WTC11 (cell line): ENCODE measurements around the gene DNAH5. TPM values are rescaled to one million over a fixed set of nuclear protein-coding genes. Genes with fewer than 3 reads are reported as not detected.

Experiments
- ATAC-seq: fragments of 200-7000 bp; cut with Tn5 transposase; 2 replicates; pipeline ENCODE4 v1.10.0; 2021; ENCODE audit warnings: mild to moderate bottlenecking, moderate library complexity
- CTCF ChIA-PET: fragments of 300-600 bp; sonication (Branson Sonifier 250); formaldehyde crosslinking; loops from one replicate; lab custom pipeline; 2021; ENCODE audit warnings: antibody characterized with exemption; lab: Charles Lee
- POLR2A ChIA-PET: fragments of 350-600 bp; sonication (Branson Sonifier 250); formaldehyde crosslinking; loops from one replicate; lab custom pipeline; 2021; ENCODE audit warnings: antibody characterized with exemption; lab: Charles Lee
- DNase-seq: peaks from one replicate; pipeline ENCODE4 v3.0.0; 2021; ENCODE audit warnings: low spot score
- H3K27ac Mint-ChIP-seq: 2 replicates; pipeline ENCODE4 v1.8.0; 2021; ENCODE audit warnings: mixed read lengths
- H3K27me3 Mint-ChIP-seq: 2 replicates; pipeline ENCODE4 v1.8.0; 2021; ENCODE audit warnings: low read depth, mild to moderate bottlenecking, moderate library complexity, mixed read lengths
- H3K36me3 Mint-ChIP-seq: 2 replicates; pipeline ENCODE4 v1.8.0; 2021; ENCODE audit warnings: mixed read lengths
- H3K4me1 Mint-ChIP-seq: 2 replicates; pipeline ENCODE4 v1.8.0; 2022; ENCODE audit warnings: mixed read lengths
- H3K4me3 Mint-ChIP-seq: 2 replicates; pipeline ENCODE4 v1.8.0; 2021; ENCODE audit warnings: mild to moderate bottlenecking, moderate library complexity, mixed read lengths
- H3K9me3 Mint-ChIP-seq: 2 replicates; pipeline ENCODE4 v1.8.0; 2021; ENCODE audit warnings: mixed read lengths
- ATF1 ChIP-seq: sonication (generic); formaldehyde crosslinking; IDR thresholded peaks from 2 replicates; pipeline ENCODE4 v1.8.1; 2023; ENCODE audit warnings: mild to moderate bottlenecking, moderate library complexity, missing genetic modification reagents
- CREM ChIP-seq: sonication (generic); formaldehyde crosslinking; IDR thresholded peaks from 2 replicates; pipeline ENCODE4 v1.8.1; 2022; ENCODE audit warnings: mild to moderate bottlenecking, missing genetic modification reagents, moderate library complexity
- ESRRA ChIP-seq: sonication (generic); formaldehyde crosslinking; IDR thresholded peaks from 2 replicates; pipeline ENCODE4 v1.8.1; 2022; ENCODE audit warnings: mild to moderate bottlenecking, missing genetic modification reagents, borderline replicate concordance
- FOXK1 ChIP-seq: sonication (generic); formaldehyde crosslinking; IDR thresholded peaks from 2 replicates; pipeline ENCODE4 v1.8.0; 2022; ENCODE audit warnings: mild to moderate bottlenecking, moderate library complexity, missing genetic modification reagents
- NFATC4 ChIP-seq: fragments of 250-450 bp; sonication (Bioruptor Pico); IDR thresholded peaks from 2 replicates; pipeline ENCODE4 v1.9.0; 2021; ENCODE audit warnings: mild to moderate bottlenecking
- TCF7 ChIP-seq: sonication (generic); formaldehyde crosslinking; IDR thresholded peaks from 2 replicates; pipeline ENCODE4 v1.8.0; 2022; ENCODE audit warnings: mild to moderate bottlenecking, low read depth, missing genetic modification reagents, moderate library complexity
- ZNF263 ChIP-seq: sonication (generic); formaldehyde crosslinking; IDR thresholded peaks from 2 replicates; pipeline ENCODE4 v1.8.1; 2022; ENCODE audit warnings: low read depth, mild to moderate bottlenecking, moderate library complexity, missing genetic modification reagents
- ZNF423 ChIP-seq: fragments of 250-450 bp; sonication (Bioruptor Pico); IDR thresholded peaks from 2 replicates; pipeline ENCODE4 v2.1.2; 2022; ENCODE audit warnings: mild to moderate bottlenecking, moderate library complexity
- total RNA-seq: library from RNA; stranded (reverse); gene quantifications from 3 replicates; pipeline ENCODE4 v1.2.3, GENCODE V29; 2021
- TF ChIP-seq, protein P1 (sequence below): sonication (generic); formaldehyde crosslinking; IDR thresholded peaks from 2 replicates; pipeline ENCODE4 v1.8.1; 2023; ENCODE audit warnings: mild to moderate bottlenecking, missing genetic modification reagents, borderline replicate concordance
- TF ChIP-seq, protein P2 (sequence below): sonication (generic); formaldehyde crosslinking; IDR thresholded peaks from 2 replicates; pipeline ENCODE4 v1.8.1; 2023; ENCODE audit warnings: mild to moderate bottlenecking, moderate library complexity, missing genetic modification reagents
- TF ChIP-seq, protein P3 (sequence below): sonication (generic); formaldehyde crosslinking; IDR thresholded peaks from 2 replicates; pipeline ENCODE4 v1.8.0; 2022; ENCODE audit warnings: mild to moderate bottlenecking, missing genetic modification reagents
- TF ChIP-seq, protein P4 (sequence below): sonication (generic); formaldehyde crosslinking; IDR thresholded peaks from 2 replicates; pipeline ENCODE4 v1.8.0; 2023; ENCODE audit warnings: mild to moderate bottlenecking, missing genetic modification reagents
- TF ChIP-seq, protein P5 (sequence below): fragments of 250-450 bp; sonication (Bioruptor Pico); IDR thresholded peaks from 2 replicates; pipeline ENCODE4 v1.9.0; 2021; ENCODE audit warnings: moderate library complexity, mild to moderate bottlenecking, inconsistent platforms, borderline replicate concordance
- TF ChIP-seq, protein P6 (sequence below): sonication (generic); formaldehyde crosslinking; IDR thresholded peaks from 2 replicates; pipeline ENCODE4 v1.8.1; 2023; ENCODE audit warnings: mild to moderate bottlenecking, missing genetic modification reagents, moderate library complexity

The DNAH5 gene
- total RNA-seq, 1 experiment from 2014 or later, result 0.35 TPM

DNA sequence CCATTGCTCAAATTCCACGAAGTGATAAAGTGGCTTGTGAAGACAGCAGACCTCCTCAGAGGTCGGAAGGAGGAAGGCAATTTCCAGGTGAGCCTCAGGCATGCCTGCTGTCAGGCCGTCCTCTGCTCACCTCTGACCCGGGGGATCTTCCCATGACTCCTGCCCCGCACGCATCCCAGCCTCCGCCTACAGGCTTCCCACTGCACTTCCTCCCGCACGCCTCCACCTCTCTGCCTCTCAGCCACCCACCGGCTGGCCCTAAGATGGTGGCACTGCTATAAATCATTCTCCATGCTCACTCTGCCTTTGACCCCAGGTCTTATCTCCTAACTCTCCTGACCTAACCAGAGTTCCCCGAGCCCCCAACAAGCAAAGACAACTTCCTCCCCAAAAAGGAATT is 49.4 kb upstream of the DNAH5 start (continued):
- TF ChIP-seq, protein P1, sequence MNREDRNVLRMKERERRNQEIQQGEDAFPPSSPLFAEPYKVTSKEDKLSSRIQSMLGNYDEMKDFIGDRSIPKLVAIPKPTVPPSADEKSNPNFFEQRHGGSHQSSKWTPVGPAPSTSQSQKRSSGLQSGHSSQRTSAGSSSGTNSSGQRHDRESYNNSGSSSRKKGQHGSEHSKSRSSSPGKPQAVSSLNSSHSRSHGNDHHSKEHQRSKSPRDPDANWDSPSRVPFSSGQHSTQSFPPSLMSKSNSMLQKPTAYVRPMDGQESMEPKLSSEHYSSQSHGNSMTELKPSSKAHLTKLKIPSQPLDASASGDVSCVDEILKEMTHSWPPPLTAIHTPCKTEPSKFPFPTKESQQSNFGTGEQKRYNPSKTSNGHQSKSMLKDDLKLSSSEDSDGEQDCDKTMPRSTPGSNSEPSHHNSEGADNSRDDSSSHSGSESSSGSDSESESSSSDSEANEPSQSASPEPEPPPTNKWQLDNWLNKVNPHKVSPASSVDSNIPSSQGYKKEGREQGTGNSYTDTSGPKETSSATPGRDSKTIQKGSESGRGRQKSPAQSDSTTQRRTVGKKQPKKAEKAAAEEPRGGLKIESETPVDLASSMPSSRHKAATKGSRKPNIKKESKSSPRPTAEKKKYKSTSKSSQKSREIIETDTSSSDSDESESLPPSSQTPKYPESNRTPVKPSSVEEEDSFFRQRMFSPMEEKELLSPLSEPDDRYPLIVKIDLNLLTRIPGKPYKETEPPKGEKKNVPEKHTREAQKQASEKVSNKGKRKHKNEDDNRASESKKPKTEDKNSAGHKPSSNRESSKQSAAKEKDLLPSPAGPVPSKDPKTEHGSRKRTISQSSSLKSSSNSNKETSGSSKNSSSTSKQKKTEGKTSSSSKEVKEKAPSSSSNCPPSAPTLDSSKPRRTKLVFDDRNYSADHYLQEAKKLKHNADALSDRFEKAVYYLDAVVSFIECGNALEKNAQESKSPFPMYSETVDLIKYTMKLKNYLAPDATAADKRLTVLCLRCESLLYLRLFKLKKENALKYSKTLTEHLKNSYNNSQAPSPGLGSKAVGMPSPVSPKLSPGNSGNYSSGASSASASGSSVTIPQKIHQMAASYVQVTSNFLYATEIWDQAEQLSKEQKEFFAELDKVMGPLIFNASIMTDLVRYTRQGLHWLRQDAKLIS (CRISPR knock-in tag), result no peak
- TF ChIP-seq NFATC4 (CRISPR knock-in tag), result no peak
- TF ChIP-seq, protein P2, sequence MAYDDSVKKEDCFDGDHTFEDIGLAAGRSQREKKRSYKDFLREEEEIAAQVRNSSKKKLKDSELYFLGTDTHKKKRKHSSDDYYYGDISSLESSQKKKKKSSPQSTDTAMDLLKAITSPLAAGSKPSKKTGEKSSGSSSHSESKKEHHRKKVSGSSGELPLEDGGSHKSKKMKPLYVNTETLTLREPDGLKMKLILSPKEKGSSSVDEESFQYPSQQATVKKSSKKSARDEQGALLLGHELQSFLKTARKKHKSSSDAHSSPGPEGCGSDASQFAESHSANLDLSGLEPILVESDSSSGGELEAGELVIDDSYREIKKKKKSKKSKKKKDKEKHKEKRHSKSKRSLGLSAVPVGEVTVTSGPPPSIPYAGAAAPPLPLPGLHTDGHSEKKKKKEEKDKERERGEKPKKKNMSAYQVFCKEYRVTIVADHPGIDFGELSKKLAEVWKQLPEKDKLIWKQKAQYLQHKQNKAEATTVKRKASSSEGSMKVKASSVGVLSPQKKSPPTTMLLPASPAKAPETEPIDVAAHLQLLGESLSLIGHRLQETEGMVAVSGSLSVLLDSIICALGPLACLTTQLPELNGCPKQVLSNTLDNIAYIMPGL, result no peak
- TF ChIP-seq ESRRA (CRISPR knock-in tag), result no peak
- no peak for TF ChIP-seq CREM (CRISPR knock-in tag)
- TF ChIP-seq, protein P3, sequence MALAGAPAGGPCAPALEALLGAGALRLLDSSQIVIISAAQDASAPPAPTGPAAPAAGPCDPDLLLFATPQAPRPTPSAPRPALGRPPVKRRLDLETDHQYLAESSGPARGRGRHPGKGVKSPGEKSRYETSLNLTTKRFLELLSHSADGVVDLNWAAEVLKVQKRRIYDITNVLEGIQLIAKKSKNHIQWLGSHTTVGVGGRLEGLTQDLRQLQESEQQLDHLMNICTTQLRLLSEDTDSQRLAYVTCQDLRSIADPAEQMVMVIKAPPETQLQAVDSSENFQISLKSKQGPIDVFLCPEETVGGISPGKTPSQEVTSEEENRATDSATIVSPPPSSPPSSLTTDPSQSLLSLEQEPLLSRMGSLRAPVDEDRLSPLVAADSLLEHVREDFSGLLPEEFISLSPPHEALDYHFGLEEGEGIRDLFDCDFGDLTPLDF (CRISPR knock-in tag), result no peak

DNA sequence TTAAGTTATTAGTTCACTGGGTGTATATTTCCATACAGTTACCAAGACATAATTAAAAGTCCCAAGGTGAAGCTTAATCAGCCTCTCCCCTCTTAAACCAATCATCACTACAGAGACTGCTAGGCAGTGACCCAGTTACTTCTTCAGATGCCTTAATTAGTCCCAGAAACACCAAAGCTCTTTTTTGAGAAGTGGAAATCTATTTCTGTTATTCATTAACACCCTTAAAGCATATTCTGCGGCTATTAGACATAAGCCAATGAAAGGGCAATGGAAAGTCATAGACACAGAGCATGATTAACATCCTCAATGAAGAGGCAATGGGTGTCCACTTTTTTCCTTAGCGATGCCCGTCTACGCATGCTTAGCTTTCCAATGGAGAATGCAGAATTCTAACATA is 48.3 kb upstream of the DNAH5 start:
- no peak for DNase-seq

DNA sequence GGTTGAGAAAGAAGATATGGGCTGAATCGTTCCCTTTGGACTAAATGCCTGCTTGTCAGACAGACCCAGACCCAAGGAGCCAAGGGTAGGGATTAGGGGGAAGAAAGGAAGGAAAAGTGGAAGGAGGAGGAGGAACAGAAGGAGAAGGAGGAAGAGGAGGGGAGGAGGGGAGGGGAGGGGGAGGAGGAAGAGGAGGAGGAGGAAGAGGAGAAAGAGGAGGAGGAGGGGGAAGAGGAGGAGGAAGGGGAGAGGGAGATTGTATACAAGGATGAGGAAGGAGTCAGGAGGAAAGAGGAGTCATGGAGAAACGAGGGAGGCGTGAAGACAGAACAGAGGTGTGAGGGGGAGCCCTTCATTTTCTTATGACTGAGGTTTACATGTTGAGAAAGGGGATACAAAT is 46.9 kb upstream of the DNAH5 start:
- Mint-ChIP-seq H3K36me3 (no peaks in the 10 kb centered on the region), H3K9me3 (no peaks in the 10 kb centered on the region), H3K27me3 (no peaks in the 10 kb centered on the region; the same call in 1 of the 2 replicates)

More for the DNA sequence above, 48.3 kb upstream of the DNAH5 start:
- ChIA-PET CTCF (interaction anchor here (0.9 kb wide), 1 partner anchor 277 kb away, joined by 3 read pairs; no protein-coding TSS in a partner anchor), POLR2A (no interaction called here)
- TF ChIP-seq, protein P4, sequence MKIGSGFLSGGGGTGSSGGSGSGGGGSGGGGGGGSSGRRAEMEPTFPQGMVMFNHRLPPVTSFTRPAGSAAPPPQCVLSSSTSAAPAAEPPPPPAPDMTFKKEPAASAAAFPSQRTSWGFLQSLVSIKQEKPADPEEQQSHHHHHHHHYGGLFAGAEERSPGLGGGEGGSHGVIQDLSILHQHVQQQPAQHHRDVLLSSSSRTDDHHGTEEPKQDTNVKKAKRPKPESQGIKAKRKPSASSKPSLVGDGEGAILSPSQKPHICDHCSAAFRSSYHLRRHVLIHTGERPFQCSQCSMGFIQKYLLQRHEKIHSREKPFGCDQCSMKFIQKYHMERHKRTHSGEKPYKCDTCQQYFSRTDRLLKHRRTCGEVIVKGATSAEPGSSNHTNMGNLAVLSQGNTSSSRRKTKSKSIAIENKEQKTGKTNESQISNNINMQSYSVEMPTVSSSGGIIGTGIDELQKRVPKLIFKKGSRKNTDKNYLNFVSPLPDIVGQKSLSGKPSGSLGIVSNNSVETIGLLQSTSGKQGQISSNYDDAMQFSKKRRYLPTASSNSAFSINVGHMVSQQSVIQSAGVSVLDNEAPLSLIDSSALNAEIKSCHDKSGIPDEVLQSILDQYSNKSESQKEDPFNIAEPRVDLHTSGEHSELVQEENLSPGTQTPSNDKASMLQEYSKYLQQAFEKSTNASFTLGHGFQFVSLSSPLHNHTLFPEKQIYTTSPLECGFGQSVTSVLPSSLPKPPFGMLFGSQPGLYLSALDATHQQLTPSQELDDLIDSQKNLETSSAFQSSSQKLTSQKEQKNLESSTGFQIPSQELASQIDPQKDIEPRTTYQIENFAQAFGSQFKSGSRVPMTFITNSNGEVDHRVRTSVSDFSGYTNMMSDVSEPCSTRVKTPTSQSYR, result no peak
- TF ChIP-seq FOXK1, result no peak
- no peak for TF ChIP-seq ATF1 (CRISPR knock-in tag)
- no peak for TF ChIP-seq TCF7 (CRISPR knock-in tag)
- TF ChIP-seq, protein P5, sequence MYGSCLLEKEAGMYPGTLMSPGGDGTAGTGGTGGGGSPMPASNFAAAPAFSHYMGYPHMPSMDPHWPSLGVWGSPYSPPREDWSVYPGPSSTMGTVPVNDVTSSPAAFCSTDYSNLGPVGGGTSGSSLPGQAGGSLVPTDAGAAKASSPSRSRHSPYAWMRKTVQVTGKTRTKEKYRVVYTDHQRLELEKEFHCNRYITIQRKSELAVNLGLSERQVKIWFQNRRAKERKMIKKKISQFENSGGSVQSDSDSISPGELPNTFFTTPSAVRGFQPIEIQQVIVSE (CRISPR knock-in tag), result no peak
- peaks cover 5% of the 10 kb centered on the region for H3K36me3 Mint-ChIP-seq
- ATAC-seq, result no peak
- peaks cover 9% of the 10 kb centered on the region for H3K9me3 Mint-ChIP-seq
- H3K4me1 Mint-ChIP-seq, result peaks cover 6% of the 10 kb centered on the region; the same call in 1 of the 2 replicates
- H3K4me3 Mint-ChIP-seq, result no peak overlapping the region
- H3K27me3 Mint-ChIP-seq, result no peaks in the 10 kb centered on the region; the same call in 1 of the 2 replicates
- H3K27ac Mint-ChIP-seq, result no peak overlapping the region

More for the DNA sequence above, 46.9 kb upstream of the DNAH5 start:
- Mint-ChIP-seq H3K27ac (no peak overlapping the region), H3K4me3 (no peak overlapping the region), H3K4me1 (peaks cover 6% of the 10 kb centered on the region; the same call in 1 of the 2 replicates)
- ATAC-seq, result no peak
- DNase-seq, result no peak
- POLR2A ChIA-PET, result no interaction called here
- CTCF ChIA-PET, result interaction anchor here (0.7 kb wide), 1 partner anchor 152 kb away, joined by 3 read pairs; the partner anchor contains the start of gene TRIO
- TF ChIP-seq, protein P6, sequence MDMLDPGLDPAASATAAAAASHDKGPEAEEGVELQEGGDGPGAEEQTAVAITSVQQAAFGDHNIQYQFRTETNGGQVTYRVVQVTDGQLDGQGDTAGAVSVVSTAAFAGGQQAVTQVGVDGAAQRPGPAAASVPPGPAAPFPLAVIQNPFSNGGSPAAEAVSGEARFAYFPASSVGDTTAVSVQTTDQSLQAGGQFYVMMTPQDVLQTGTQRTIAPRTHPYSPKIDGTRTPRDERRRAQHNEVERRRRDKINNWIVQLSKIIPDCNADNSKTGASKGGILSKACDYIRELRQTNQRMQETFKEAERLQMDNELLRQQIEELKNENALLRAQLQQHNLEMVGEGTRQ, result no peak
- TF ChIP-seq ZNF423 (no peak), ZNF263 (CRISPR knock-in tag) (0 out of 2 replicates have a peak, but pooled peaks have one; percentile 27)
